ENCODE results near the gene FHAD1. TPM values are rescaled to one million over a fixed set of nuclear protein-coding genes. Genes with fewer than 3 reads are reported as not detected.

The FHAD1 gene
- total RNA-seq, 1 donor from 2014 or later: 0.32 TPM

DNA sequence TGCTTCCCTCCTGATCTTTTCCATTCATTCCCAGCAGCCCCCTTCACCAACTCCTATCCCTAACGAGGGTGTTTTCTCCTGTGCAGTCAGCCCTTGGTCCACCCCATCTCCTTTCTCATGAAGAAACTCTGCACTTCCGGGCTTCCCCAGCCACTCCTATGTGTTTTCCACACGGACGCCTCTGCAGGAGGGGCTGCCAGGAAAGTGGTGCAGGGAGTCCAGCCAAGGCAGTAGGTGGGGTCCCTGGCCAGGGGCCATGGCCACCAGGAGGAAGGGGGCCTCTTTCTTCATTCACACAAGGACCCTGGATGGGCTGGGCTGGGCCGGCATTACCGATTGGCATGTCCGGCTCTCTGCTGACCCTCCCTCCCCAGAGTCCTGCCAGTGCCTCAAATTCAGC lies 89.8 kb downstream of the FHAD1 start:
- intact Hi-C loops (cut with DNase I): no loop called here
- no peak for DNase-seq (ENCODE audit: low spot score)

DNA sequence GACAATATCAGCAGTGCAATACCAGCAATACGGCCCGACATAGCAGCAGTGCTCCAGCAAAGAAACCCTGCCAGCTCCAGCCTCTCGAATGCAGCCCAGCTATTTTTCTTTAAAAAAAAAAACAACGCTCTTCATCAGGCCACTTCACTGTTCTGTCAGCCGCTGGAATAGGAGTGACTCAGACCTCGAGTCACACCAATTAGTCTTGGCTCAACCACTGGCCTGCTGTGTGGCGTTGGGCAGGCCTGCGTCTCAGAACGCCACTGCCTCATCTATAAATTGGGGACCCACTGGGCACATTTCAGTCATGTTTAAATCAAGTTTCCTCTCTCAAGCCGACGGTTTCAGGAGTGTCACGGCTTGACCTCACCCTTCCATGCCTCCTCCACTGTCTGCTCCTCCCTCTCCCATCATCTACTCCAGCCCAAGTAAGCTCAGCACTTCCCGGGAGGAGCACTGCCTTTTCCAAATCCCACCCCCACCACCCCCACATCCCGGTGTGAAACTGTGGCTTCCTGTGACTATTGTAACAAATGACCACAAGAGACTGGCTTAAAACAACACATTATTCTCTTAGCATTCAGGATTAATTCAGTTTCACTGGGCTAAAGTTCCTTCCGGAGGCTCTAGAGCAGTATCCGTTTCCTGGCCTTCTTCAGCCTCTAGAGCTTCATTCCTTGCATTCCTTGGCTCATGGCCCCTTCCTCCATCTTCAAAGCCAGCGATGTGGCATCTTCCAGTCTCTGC lies 90.8 kb downstream of the FHAD1 start:
- DNase-seq (ENCODE audit: low spot score): no peak
- intact Hi-C loops (cut with DNase I): no loop called here

DNA sequence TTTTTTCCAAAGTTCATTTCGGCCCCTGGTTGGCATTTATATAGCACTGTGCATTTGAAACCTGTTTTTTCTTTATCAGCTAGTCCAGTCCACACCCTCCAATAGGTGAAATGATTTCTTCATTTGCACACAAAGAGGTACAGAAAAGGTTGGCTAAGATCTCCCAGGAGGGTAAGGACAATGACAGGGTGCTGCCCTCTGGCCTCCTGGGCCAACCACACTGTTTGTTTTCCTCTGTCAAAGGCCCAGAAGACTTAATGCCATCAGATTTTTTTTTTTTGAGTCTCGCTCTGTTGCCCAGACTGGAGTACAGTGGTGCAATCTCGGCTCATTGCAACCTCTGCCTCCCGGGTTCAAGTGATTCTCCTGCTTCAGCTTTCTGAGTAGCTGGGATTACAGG lies 92.5 kb downstream of the FHAD1 start:
- intact Hi-C loops (cut with DNase I): no loop called here
- DNase-seq (ENCODE audit: low spot score): no peak

GRCh38 chr1:15341228-15341627 lies 94.2 kb downstream of the FHAD1 start:
- intact Hi-C loops (cut with DNase I): no loop called here

DNA sequence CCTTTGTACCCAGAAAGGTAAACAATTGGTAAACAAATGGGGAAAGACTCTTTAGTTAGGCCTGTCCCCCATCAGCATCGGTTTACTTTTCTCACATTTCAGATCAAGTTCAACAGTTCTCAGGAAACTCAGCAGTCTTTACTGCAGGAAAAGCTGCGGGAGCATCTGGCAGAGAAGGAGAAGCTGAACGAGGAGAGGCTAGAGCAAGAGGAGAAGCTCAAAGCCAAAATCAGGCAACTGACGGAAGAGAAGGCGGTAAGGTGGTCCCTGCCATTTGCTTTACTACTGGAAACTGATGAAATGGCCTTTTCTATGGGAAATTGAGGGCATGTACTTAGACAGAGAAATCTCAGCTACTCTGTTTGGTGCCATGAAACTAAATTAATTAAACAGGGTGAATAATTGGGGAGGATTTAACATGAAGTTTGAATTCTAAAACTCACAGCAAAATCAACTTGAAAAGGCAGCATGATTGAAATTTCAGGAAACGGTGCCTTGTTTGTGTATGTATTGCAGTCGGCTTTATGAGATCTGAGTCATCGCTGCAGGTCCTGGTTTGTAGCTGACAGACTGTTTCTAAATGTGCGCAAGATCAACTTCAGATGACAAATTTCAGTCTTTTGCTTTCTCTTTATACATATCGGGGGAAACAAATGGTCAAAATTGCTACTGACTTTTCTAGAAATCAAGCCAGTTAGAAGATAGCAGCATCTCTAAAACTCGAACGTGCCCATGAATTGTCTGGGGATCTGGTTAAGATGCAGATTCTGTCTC lies 94.8 kb downstream of the FHAD1 start:
- intact Hi-C loops (cut with DNase I): no loop called here
- DNase-seq (ENCODE audit: low spot score): no peak

More at GRCh38 chr1:15341228-15341627, 94.2 kb downstream of the FHAD1 start:
- no peak for DNase-seq (ENCODE audit: low spot score)

DNA sequence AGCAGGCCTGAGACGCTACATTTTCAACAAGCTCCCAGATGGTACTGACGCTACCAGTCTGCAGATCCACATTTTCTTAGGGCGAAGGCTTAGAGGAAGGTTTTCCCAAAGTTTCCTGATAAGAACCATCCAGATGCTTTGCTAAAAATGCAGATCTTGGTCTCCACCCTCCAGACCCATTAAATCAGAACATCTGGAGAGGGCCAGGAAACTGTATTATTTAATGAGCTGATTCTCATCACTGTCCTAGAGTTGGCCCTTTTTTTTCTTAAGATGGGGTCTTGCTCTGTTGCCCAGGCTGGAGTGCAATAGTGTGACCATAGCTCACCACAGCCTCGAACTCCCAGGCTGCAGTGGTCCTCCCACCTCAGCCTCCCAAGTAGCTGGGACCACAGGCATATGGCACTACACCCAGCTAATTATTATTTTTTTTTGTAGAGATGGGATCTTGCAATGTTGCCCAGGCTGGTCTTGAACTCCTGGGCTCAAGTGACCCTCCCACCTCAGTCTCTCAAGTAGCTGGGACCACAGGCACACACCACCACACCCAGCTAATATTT lies 95.5 kb downstream of the FHAD1 start:
- DNase-seq (ENCODE audit: low spot score): no peak
- intact Hi-C loops (cut with DNase I): no loop called here

- intact Hi-C loops (cut with DNase I): no loop called here
- no peak for DNase-seq (ENCODE audit: low spot score)
These were observed 96.1 kb downstream of the FHAD1 start for GRCh38 chr1:15343099-15343498.

- DNase-seq (ENCODE audit: low spot score): peak; percentile 83
- intact Hi-C loops (cut with DNase I): no loop called here
These were observed 96.7 kb downstream of the FHAD1 start for GRCh38 chr1:15343729-15344128.

DNA sequence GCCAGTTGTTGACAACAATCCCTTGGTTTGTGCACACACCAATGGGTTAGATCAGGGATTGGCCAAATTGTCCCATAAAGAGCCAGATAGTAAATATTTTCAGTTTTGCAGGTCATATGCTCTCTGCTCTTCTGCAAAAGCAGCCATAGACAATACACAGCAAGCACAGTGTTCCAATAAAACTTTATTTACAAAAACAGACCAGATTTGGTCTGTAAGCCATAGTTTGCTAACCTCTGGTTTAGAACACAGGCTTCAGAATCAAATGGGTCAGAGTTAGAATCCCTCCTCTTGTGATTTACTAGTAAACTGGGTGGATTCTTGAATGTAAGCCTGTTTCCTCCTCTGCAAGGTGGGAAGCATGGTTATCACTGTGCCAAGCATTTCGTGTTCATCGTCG lies 97.4 kb downstream of the FHAD1 start:
- DNase-seq (ENCODE audit: low spot score): no peak
- intact Hi-C loops (cut with DNase I): no loop called here

- intact Hi-C loops (cut with DNase I): no loop called here
These were observed 98.0 kb downstream of the FHAD1 start for GRCh38 chr1:15344800-15345704.

DNA sequence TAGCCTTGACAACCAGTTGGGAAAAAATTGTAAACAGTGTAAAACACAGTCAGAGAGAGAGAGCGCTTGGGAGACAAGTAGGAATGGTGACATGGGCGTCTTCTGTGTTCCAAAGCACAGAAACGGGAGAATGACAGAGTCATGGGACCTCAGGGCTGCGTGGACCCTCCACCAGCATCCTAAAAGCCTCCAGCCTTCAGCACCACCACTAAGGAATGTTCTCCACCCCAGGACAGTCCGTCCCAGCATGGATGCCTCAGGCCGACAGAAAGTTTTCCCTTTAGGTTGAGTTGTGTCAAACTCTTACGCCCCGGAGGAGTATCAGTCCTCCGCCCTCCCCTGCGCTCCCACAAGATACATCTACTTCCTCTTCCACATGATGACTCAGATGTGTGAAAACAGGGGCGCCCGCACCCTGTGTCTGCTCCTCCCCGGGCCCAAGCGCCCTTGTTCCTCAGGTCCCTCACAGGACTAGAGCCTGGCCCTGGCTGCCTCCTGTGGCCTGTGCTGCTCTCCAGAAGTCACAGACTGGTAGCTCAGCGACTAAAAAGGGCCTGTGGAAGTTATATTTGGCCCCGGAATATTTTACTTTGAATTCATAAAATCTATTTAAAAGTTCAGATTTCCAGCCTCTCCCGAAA lies 98.8 kb downstream of the FHAD1 start:
- DNase-seq (ENCODE audit: low spot score): no peak
- intact Hi-C loops (cut with DNase I): no loop called here

More at GRCh38 chr1:15344800-15345704, 98.0 kb downstream of the FHAD1 start:
- no peak for DNase-seq (ENCODE audit: low spot score)

- intact Hi-C loops (cut with DNase I): no loop called here
- no peak for DNase-seq (ENCODE audit: low spot score)
These were observed 99.5 kb downstream of the FHAD1 start for GRCh38 chr1:15346346-15347030.

- intact Hi-C loops (cut with DNase I): no loop called here
- no peak for DNase-seq (ENCODE audit: low spot score)
These were observed 100.2 kb downstream of the FHAD1 start for GRCh38 chr1:15347182-15347581.

- intact Hi-C loops (cut with DNase I): no loop called here
These were observed 101.6 kb downstream of the FHAD1 start for GRCh38 chr1:15348648-15349047.

GRCh38 chr1:15349133-15349532 lies 102.1 kb downstream of the FHAD1 start:
- intact Hi-C loops (cut with DNase I): no loop called here
- DNase-seq (ENCODE audit: low spot score): no peak

More at GRCh38 chr1:15348648-15349047, 101.6 kb downstream of the FHAD1 start:
- DNase-seq (ENCODE audit: low spot score): no peak

GRCh38 chr1:15350151-15350550 lies 103.1 kb downstream of the FHAD1 start:
- intact Hi-C loops (cut with DNase I): no loop called here
- no peak for DNase-seq (ENCODE audit: low spot score)

DNA sequence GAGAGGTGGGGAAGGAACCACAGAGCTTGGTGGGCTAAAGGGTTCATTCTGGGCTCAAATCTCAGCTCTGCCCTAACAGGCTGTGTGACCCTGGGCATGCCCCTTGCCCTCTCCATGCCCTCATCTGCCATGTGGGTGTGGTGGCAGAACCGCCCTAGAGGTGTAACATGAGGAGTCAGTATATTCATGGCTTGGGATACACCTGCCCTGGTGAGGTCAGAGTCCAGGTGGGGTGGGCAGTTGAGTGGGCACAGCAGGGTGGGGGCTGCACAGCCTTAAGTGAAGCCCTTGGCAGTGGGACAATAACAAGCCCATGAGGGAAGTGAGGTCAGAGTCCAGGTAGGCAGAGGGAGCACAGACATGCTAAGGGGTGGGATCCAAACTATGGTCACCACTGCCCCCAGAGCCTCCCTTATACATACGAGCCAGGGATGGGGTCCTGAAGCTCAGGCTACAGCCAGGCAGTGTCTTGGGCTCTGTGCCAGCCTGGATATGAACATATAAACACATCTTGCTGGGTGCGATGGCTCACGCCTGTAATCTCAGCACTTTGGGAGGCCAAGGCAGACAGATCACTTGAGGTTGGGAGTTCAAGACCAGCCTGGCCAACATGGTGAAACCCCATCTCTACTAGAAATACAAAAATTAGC lies 103.7 kb downstream of the FHAD1 start:
- intact Hi-C loops (cut with DNase I): no loop called here

DNA sequence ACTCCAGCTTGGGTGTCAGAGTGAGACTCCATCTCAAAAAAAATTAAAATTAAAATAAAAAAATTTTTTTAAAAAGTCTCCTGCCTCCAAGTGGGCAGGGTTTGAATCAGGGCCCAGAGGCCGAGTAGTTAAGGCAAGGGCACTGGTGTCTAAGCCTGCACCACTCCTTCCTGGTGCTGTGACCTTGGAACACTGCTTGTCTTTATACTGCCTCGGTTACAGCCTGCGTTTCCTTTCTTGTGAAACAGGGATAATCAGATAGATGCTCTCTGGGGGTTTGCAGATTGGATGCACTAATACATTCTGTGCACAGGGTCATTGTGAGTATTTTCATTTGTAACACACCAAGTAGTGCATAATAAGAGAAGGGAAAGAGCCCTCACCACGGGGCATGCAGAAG lies 104.3 kb downstream of the FHAD1 start:
- DNase-seq (ENCODE audit: low spot score): no peak
- intact Hi-C loops (cut with DNase I): no loop called here

More for the DNA sequence above, 103.7 kb downstream of the FHAD1 start:
- DNase-seq (ENCODE audit: low spot score): no peak

All from cardiac septum (tissue), 1 donor.